Activated naive CD4-positive, alpha-beta T cell treated with anti-CD3 and anti-CD28 coated beads, Interleukin-2, amount 50 U/mL, for 24 hours (primary cell): ENCODE measurements around the gene TMOD2.
"Not testable (repeated sequence)": the region's sequence is repeated elsewhere in the genome, so short reads cannot be mapped to it uniquely, and the experiment has no call there.

Experiments used
- H3K27ac Mint-ChIP-seq: one replicate; pipeline ENCODE4 v1.8.0; 2021; ENCODE audit warnings: mild to moderate bottlenecking, mixed read lengths
- H3K27me3 Mint-ChIP-seq: one replicate; pipeline ENCODE4 v1.8.0; 2021; ENCODE audit warnings: mixed read lengths
- H3K36me3 Mint-ChIP-seq: one replicate; pipeline ENCODE4 v1.8.0; 2021; ENCODE audit warnings: mixed read lengths
- H3K4me1 Mint-ChIP-seq: one replicate; pipeline ENCODE4 v1.8.0; 2021; ENCODE audit warnings: mixed read lengths
- H3K4me3 Mint-ChIP-seq: one replicate; pipeline ENCODE4 v1.8.0; 2021; ENCODE audit warnings: mild to moderate bottlenecking, mixed read lengths
- H3K9me3 Mint-ChIP-seq: one replicate; pipeline ENCODE4 v1.8.0; 2021; ENCODE audit warnings: mixed read lengths

Gene TMOD2

GRCh38 chr15:51775967-51776816 lies 24.8 kb downstream of the TMOD2 start:
- Mint-ChIP-seq H3K4me1 (peaks cover 5% of the 10 kb centered on the region), H3K27me3 (no peaks in the 10 kb centered on the region), H3K4me3 (no peak overlapping the region), H3K36me3 (peaks cover 7% of the 10 kb centered on the region), H3K27ac (no peak overlapping the region), H3K9me3 (no peaks in the 10 kb centered on the region)

- no peak overlapping the region for H3K27ac Mint-ChIP-seq
- H3K27me3 Mint-ChIP-seq = no peaks in the 10 kb centered on the region
- H3K9me3 Mint-ChIP-seq = no peaks in the 10 kb centered on the region
- no peak overlapping the region for H3K4me3 Mint-ChIP-seq
- peaks cover 5% of the 10 kb centered on the region for H3K4me1 Mint-ChIP-seq
- H3K36me3 Mint-ChIP-seq = peaks cover 12% of the 10 kb centered on the region
Measured at GRCh38 chr15:51776952-51777569, 25.7 kb downstream of the TMOD2 start.

- Mint-ChIP-seq H3K36me3 (peaks cover 17% of the 10 kb centered on the region), H3K27ac (no peak overlapping the region), H3K27me3 (no peaks in the 10 kb centered on the region), H3K4me3 (no peak overlapping the region), H3K9me3 (no peaks in the 10 kb centered on the region), H3K4me1 (peaks cover 5% of the 10 kb centered on the region)
Measured at GRCh38 chr15:51780636-51781035, 29.2 kb downstream of the TMOD2 start.

- no peak overlapping the region for H3K4me3 Mint-ChIP-seq
- H3K4me1 Mint-ChIP-seq = no peaks in the 10 kb centered on the region
- no peak overlapping the region for H3K27ac Mint-ChIP-seq
- H3K27me3 Mint-ChIP-seq = no peaks in the 10 kb centered on the region
- H3K9me3 Mint-ChIP-seq = no peaks in the 10 kb centered on the region
- H3K36me3 Mint-ChIP-seq = peaks cover 17% of the 10 kb centered on the region
Measured at GRCh38 chr15:51781506-51781905, 30.1 kb downstream of the TMOD2 start.

- no peaks in the 10 kb centered on the region for H3K4me1 Mint-ChIP-seq
- H3K27ac Mint-ChIP-seq = no peak overlapping the region
- no peaks in the 10 kb centered on the region for H3K9me3 Mint-ChIP-seq
- peaks cover 17% of the 10 kb centered on the region for H3K36me3 Mint-ChIP-seq
- no peak overlapping the region for H3K4me3 Mint-ChIP-seq
- no peaks in the 10 kb centered on the region for H3K27me3 Mint-ChIP-seq
Measured at GRCh38 chr15:51782357-51782896, 31.0 kb downstream of the TMOD2 start.

- no peak overlapping the region for H3K27ac Mint-ChIP-seq
- H3K4me3 Mint-ChIP-seq = no peak overlapping the region
- H3K9me3 Mint-ChIP-seq = no peaks in the 10 kb centered on the region
- H3K27me3 Mint-ChIP-seq = no peaks in the 10 kb centered on the region
- no peaks in the 10 kb centered on the region for H3K4me1 Mint-ChIP-seq
- peaks cover 20% of the 10 kb centered on the region for H3K36me3 Mint-ChIP-seq
Measured at GRCh38 chr15:51783967-51784366, 32.6 kb downstream of the TMOD2 start.

GRCh38 chr15:51787130-51787529 lies 35.7 kb downstream of the TMOD2 start:
- not testable (repeated sequence) for H3K4me1 Mint-ChIP-seq, H3K36me3 Mint-ChIP-seq, H3K9me3 Mint-ChIP-seq, H3K4me3 Mint-ChIP-seq, H3K27ac Mint-ChIP-seq, H3K27me3 Mint-ChIP-seq

- not testable (repeated sequence) for H3K36me3 Mint-ChIP-seq, H3K27ac Mint-ChIP-seq, H3K4me3 Mint-ChIP-seq, H3K27me3 Mint-ChIP-seq, H3K9me3 Mint-ChIP-seq, H3K4me1 Mint-ChIP-seq
Measured at GRCh38 chr15:51792474-51792873, 41.1 kb downstream of the TMOD2 start.

- peaks cover 5% of the 10 kb centered on the region for H3K36me3 Mint-ChIP-seq
- H3K27me3 Mint-ChIP-seq = no peaks in the 10 kb centered on the region
- no peaks in the 10 kb centered on the region for H3K9me3 Mint-ChIP-seq
- H3K4me3 Mint-ChIP-seq = no peak overlapping the region
- no peak overlapping the region for H3K27ac Mint-ChIP-seq
- H3K4me1 Mint-ChIP-seq = no peaks in the 10 kb centered on the region
Measured at GRCh38 chr15:51793521-51794305, 42.3 kb downstream of the TMOD2 start.

GRCh38 chr15:51796847-51797401 lies 45.5 kb downstream of the TMOD2 start:
- Mint-ChIP-seq H3K36me3 (peaks cover 6% of the 10 kb centered on the region), H3K4me1 (no peaks in the 10 kb centered on the region), H3K4me3 (no peak overlapping the region)

GRCh38 chr15:51798281-51798680 lies 46.9 kb downstream of the TMOD2 start:
- Mint-ChIP-seq H3K36me3 (peaks cover 6% of the 10 kb centered on the region), H3K9me3 (no peaks in the 10 kb centered on the region), H3K4me1 (no peaks in the 10 kb centered on the region), H3K4me3 (no peak overlapping the region), H3K27me3 (no peaks in the 10 kb centered on the region), H3K27ac (no peak overlapping the region)

More at GRCh38 chr15:51796847-51797401, 45.5 kb downstream of the TMOD2 start:
- H3K27ac Mint-ChIP-seq = no peak overlapping the region
- no peaks in the 10 kb centered on the region for H3K9me3 Mint-ChIP-seq
- H3K27me3 Mint-ChIP-seq = no peaks in the 10 kb centered on the region

- Mint-ChIP-seq H3K4me1 (no peaks in the 10 kb centered on the region), H3K27ac (no peak overlapping the region), H3K4me3 (no peak overlapping the region), H3K9me3 (no peaks in the 10 kb centered on the region), H3K27me3 (no peaks in the 10 kb centered on the region), H3K36me3 (peaks cover 6% of the 10 kb centered on the region)
Measured at GRCh38 chr15:51799282-51800252, 48.2 kb downstream of the TMOD2 start.

- Mint-ChIP-seq H3K27me3 (no peaks in the 10 kb centered on the region), H3K36me3 (peaks cover 4% of the 10 kb centered on the region), H3K9me3 (no peaks in the 10 kb centered on the region), H3K27ac (no peak overlapping the region), H3K4me1 (no peaks in the 10 kb centered on the region), H3K4me3 (no peak overlapping the region)
Measured at GRCh38 chr15:51801391-51801835, 50.0 kb downstream of the TMOD2 start.

GRCh38 chr15:51802593-51802992 lies 51.2 kb downstream of the TMOD2 start:
- Mint-ChIP-seq H3K27me3 (no peaks in the 10 kb centered on the region), H3K4me3 (no peak overlapping the region), H3K9me3 (no peaks in the 10 kb centered on the region), H3K4me1 (no peaks in the 10 kb centered on the region), H3K27ac (no peak overlapping the region), H3K36me3 (peaks cover 7% of the 10 kb centered on the region)
